HG03280 (cell line): ENCODE results near the gene AQP9.
"Not testable (repeated sequence)": the region's sequence is repeated elsewhere in the genome, so short reads cannot be mapped to it uniquely, and the experiment has no call there.

Experiments used
- ATAC-seq: cut with Tn5 transposase; IDR thresholded peaks from one replicate; pipeline ENCODE4 v1.9.1; 2021; ENCODE audit warnings: mild to moderate bottlenecking, moderate library complexity; ENCODE audit not compliant: unreplicated experiment

Gene AQP9

GRCh38 chr15:58138106-58138505, at the start of gene AQP9:
TSS of gene AQP9 (plus strand) at chr15:58138381. CDS start at chr15:58138566, 185 bp downstream.
- no peak for ATAC-seq

- ATAC-seq = no peak
These were observed 42.8 kb upstream of the AQP9 start for GRCh38 chr15:58095415-58095814.

- no peak for ATAC-seq
These were observed 41.6 kb upstream of the AQP9 start for GRCh38 chr15:58096529-58097084.

- no peak for ATAC-seq
These were observed 34.7 kb upstream of the AQP9 start for GRCh38 chr15:58103482-58103881.

GRCh38 chr15:58108117-58108516, 30.1 kb upstream of the AQP9 start:
- no peak for ATAC-seq

- ATAC-seq = no peak
These were observed 28.8 kb upstream of the AQP9 start for GRCh38 chr15:58109419-58109818.

- no peak for ATAC-seq
These were observed 27.0 kb upstream of the AQP9 start for GRCh38 chr15:58110999-58111717.

- ATAC-seq = no peak
These were observed 26.5 kb upstream of the AQP9 start for GRCh38 chr15:58111718-58112104.

- not testable (repeated sequence) for ATAC-seq
These were observed 24.8 kb upstream of the AQP9 start for GRCh38 chr15:58113358-58113757.

GRCh38 chr15:58114388-58114787, 23.8 kb upstream of the AQP9 start:
- ATAC-seq = no peak

GRCh38 chr15:58114812-58115211, 23.4 kb upstream of the AQP9 start:
- ATAC-seq = no peak

- ATAC-seq = no peak
These were observed 22.5 kb upstream of the AQP9 start for GRCh38 chr15:58115692-58116091.

GRCh38 chr15:58117619-58118018, 20.6 kb upstream of the AQP9 start:
- ATAC-seq = no peak

- ATAC-seq = no peak
These were observed 19.9 kb upstream of the AQP9 start for GRCh38 chr15:58118272-58118671.

GRCh38 chr15:58119016-58119415, 19.2 kb upstream of the AQP9 start:
- ATAC-seq = no peak

GRCh38 chr15:58124585-58124984, 13.6 kb upstream of the AQP9 start:
- no peak for ATAC-seq

- no peak for ATAC-seq
These were observed 12.8 kb upstream of the AQP9 start for GRCh38 chr15:58125333-58125732.

- ATAC-seq = no peak
These were observed 3.3 kb upstream of the AQP9 start for GRCh38 chr15:58134886-58135285.

- ATAC-seq = no peak
These were observed 2.5 kb upstream of the AQP9 start for GRCh38 chr15:58135511-58136174.

GRCh38 chr15:58136731-58137130, 1.4 kb upstream of the AQP9 start:
- no peak for ATAC-seq

GRCh38 chr15:58137686-58138085, 495 bp upstream of the AQP9 start:
- ATAC-seq = no peak

GRCh38 chr15:58139276-58139988, 1.3 kb downstream of the AQP9 start:
- ATAC-seq = no peak
